Measurements from ENCODE around the gene LAP3. TPM values are rescaled to one million over a fixed set of nuclear protein-coding genes. Genes with fewer than 3 reads are reported as not detected.
A peak's percentile ranks its signal among the peaks of the same experiment; 100 is the strongest.
"Not testable (repeated sequence)": the region's sequence is repeated elsewhere in the genome, so short reads cannot be mapped to it uniquely, and the experiment has no call there.

Gene LAP3
- total RNA-seq, 2 experiments from 2014 or later: 100 to 101 TPM

DNA sequence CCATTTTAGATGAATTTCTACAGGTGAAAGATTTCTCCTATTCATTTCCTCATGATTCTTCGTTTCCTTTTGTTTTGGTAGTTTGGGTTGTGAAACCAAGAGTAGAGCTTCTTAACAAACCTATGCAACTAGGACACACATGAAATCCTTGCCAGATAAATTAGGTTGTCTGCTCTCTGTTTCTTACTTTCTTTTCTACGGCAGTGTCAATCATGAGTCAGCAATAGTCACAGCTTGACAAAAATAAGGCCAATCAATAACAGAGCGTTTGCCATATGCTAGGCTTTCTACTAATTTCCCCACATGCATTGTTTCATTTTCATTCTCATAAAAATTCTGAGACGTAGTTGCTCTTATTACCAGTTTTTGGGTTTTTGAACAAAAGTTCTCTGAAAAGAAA, 41.8 kb upstream of the LAP3 start:
- ChIA-PET POLR2A (interaction anchor here (1.3 kb wide), 1 partner anchor 19 kb away, joined by 5 read pairs; no protein-coding TSS in a partner anchor), CTCF (interaction anchor here (1.6 to 2.4 kb wide), 2 partner anchors 13 to 125 kb away, joined by 3 to 13 read pairs; no protein-coding TSS in a partner anchor)
- Mint-ChIP-seq H3K27me3 (peaks cover 5% of the 10 kb centered on the region), H3K36me3 (ENCODE audit: low read depth) (no peaks in the 10 kb centered on the region), H3K9me3 (no peaks in the 10 kb centered on the region), H3K4me1 (ENCODE audit: low read depth) (no peaks in the 10 kb centered on the region), H3K4me3 (no peak overlapping the region), H3K27ac (no peak overlapping the region)
- ATAC-seq (no peak), DNase-seq (no peak)
- TF ChIP-seq, protein P1, sequence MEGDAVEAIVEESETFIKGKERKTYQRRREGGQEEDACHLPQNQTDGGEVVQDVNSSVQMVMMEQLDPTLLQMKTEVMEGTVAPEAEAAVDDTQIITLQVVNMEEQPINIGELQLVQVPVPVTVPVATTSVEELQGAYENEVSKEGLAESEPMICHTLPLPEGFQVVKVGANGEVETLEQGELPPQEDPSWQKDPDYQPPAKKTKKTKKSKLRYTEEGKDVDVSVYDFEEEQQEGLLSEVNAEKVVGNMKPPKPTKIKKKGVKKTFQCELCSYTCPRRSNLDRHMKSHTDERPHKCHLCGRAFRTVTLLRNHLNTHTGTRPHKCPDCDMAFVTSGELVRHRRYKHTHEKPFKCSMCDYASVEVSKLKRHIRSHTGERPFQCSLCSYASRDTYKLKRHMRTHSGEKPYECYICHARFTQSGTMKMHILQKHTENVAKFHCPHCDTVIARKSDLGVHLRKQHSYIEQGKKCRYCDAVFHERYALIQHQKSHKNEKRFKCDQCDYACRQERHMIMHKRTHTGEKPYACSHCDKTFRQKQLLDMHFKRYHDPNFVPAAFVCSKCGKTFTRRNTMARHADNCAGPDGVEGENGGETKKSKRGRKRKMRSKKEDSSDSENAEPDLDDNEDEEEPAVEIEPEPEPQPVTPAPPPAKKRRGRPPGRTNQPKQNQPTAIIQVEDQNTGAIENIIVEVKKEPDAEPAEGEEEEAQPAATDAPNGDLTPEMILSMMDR (IDR thresholded peaks at IDR 0.05): no peak
- intact Hi-C loops (cut with micrococcal nuclease): no loop called here

DNA sequence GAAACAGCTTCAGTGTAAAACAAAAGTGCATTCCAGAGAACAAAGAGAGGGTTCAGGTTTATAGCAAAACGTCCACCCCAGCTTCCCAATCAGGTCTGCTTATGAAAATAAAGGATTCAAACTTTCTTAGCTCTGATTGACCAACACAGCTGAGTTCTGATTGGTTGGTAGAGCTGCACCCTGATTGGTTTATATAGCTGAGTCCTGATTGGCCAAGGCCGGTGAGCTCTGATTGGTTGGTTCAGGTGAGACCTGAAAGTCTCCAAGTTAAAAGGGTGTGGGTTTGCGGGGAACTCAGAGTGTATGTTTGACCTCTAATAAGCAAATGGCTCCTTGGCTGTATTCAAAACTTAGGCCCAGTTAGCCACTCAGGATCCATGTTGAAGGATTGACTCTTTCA, 41.1 kb upstream of the LAP3 start:
- peak; percentile 38 for DNase-seq
- Mint-ChIP-seq H3K4me1 (ENCODE audit: low read depth) (no peaks in the 10 kb centered on the region), H3K36me3 (ENCODE audit: low read depth) (no peaks in the 10 kb centered on the region), H3K27ac (no peak overlapping the region), H3K4me3 (no peak overlapping the region), H3K27me3 (peaks cover 5% of the 10 kb centered on the region), H3K9me3 (no peaks in the 10 kb centered on the region)
- CTCF ChIA-PET: interaction anchor here (1.6 to 2.4 kb wide), 2 partner anchors 13 to 124 kb away, joined by 3 to 13 read pairs; no protein-coding TSS in a partner anchor
- peak; percentile 42 for ATAC-seq
- POLR2A ChIA-PET: no interaction called here
- TF ChIP-seq, protein P1 (IDR thresholded peaks at IDR 0.05): no peak
- intact Hi-C loops (cut with micrococcal nuclease): no loop called here

DNA sequence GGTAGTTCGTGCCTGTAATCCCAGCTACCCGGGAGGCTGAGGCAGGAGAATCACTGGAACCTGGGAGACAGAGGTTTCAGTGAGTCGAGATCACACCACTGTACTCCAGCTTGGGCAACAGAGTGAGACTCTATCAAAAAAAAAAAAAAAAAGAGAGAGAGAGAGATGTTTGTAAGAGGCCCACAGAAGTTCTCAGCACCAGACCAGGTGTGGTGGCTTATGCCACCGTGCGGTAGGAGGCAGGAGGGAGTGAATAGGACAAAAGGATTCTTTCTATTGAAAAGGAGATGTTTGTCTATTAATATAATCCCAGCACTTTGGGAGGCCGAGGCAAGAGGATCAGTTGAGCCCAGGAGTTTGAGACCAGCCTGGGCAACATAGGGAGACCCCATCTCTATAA, 39.9 kb upstream of the LAP3 start:
- H3K27ac Mint-ChIP-seq; H3K9me3 Mint-ChIP-seq; ATAC-seq; H3K4me1 Mint-ChIP-seq (ENCODE audit: low read depth); POLR2A ChIA-PET; H3K4me3 Mint-ChIP-seq; DNase-seq; H3K27me3 Mint-ChIP-seq; H3K36me3 Mint-ChIP-seq (ENCODE audit: low read depth); intact Hi-C loops (cut with micrococcal nuclease): not testable (repeated sequence)
- CTCF ChIA-PET: interaction anchor here (1.1 kb wide), 2 partner anchors 12 to 650 kb away, joined by 3 to 5 read pairs; no protein-coding TSS in a partner anchor

DNA sequence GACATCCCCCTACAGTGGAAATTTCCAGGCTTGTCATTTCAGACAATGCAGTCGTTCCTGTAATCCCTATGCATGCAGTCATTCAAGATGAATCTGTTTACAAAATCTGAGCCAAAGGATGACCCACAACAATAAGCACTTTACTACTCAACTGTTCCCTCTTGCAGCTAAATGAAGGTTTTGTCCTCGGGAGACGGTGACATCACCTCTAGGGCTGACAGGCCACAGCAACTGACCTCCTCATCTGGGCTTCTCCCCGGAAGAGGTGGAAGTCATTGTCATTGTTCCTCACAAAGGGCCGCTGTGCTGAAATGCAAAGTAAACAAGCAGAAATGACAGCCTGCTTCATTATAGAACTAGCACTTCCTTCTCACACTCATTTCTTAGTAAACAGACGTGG, 32.8 kb upstream of the LAP3 start:
- ChIA-PET POLR2A (no interaction called here), CTCF (interaction anchor here (0.6 to 7.2 kb wide), 4 partner anchors 31 to 91 kb away, joined by 3 to 80 read pairs (median 4); no protein-coding TSS in a partner anchor)
- Mint-ChIP-seq H3K4me1 (ENCODE audit: low read depth) (peaks cover 3% of the 10 kb centered on the region), H3K4me3 (no peak overlapping the region), H3K27ac (no peak overlapping the region), H3K36me3 (ENCODE audit: low read depth) (no peaks in the 10 kb centered on the region), H3K9me3 (no peaks in the 10 kb centered on the region), H3K27me3 (peaks cover 5% of the 10 kb centered on the region)
- DNase-seq (no peak), ATAC-seq (no peak)
- intact Hi-C loops (cut with micrococcal nuclease): no loop called here
- TF ChIP-seq, protein P1 (IDR thresholded peaks at IDR 0.05): no peak

DNA sequence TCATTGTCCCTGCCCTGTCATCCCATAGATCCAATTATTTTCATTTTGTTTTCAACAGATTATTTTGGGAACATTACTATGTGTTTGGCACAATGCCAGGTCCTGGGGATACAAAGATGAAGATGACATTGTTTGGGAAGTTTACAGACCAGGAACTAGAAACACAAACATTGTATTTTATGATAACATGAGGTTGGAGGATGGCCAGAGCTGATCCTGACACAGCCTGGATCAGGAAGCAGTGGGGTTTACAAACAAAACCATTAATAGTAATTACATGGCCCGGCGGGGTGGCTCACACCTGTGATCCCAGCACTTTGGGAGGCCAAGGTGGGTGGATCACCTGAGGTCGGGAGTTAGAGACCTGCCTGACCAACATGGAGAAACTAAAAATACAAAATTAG, 32.2 kb upstream of the LAP3 start:
- Mint-ChIP-seq H3K27ac (no peak overlapping the region), H3K36me3 (ENCODE audit: low read depth) (no peaks in the 10 kb centered on the region), H3K27me3 (peaks cover 5% of the 10 kb centered on the region), H3K9me3 (no peaks in the 10 kb centered on the region), H3K4me1 (ENCODE audit: low read depth) (peaks cover 3% of the 10 kb centered on the region), H3K4me3 (no peak overlapping the region)
- DNase-seq (no peak), ATAC-seq (no peak)
- intact Hi-C loops (cut with micrococcal nuclease): no loop called here
- TF ChIP-seq, protein P1 (IDR thresholded peaks at IDR 0.05): no peak
- CTCF ChIA-PET: interaction anchor here (0.6 to 7.2 kb wide), 4 partner anchors 32 to 90 kb away, joined by 3 to 80 read pairs (median 4); no protein-coding TSS in a partner anchor
- POLR2A ChIA-PET: no interaction called here
